Measurements from ENCODE around the gene RRAGD.

RRAGD gene

GRCh38 chr6:89368999-89369398 is 43.1 kb downstream of the RRAGD start:
- DNase-seq (ENCODE audit: low read depth), result no peak

GRCh38 chr6:89368107-89368506 is 44.0 kb downstream of the RRAGD start:
- peak; percentile 81 for TF ChIP-seq CTCF (IDR thresholded peaks at IDR 0.05; ENCODE audit: low read depth, low read length, missing control alignments)
- DNase-seq (ENCODE audit: low read depth), result no peak
- no peak overlapping the region for H3K4me3 ChIP-seq (ENCODE audit: low read depth, low read length)

More at GRCh38 chr6:89368999-89369398, 43.1 kb downstream of the RRAGD start:
- H3K4me3 ChIP-seq (ENCODE audit: low read depth, low read length), result no peak overlapping the region
- TF ChIP-seq CTCF (IDR thresholded peaks at IDR 0.05; ENCODE audit: low read depth, low read length, missing control alignments), result peak; percentile 16

GRCh38 chr6:89364586-89364985 is 47.5 kb downstream of the RRAGD start:
- no peak for TF ChIP-seq CTCF (IDR thresholded peaks at IDR 0.05; ENCODE audit: low read depth, low read length, missing control alignments)
- DNase-seq (ENCODE audit: low read depth), result no peak

GRCh38 chr6:89361171-89361570 is 50.9 kb downstream of the RRAGD start:
- no peak overlapping the region; the same call in 1 of the 2 replicates for H3K4me3 ChIP-seq (ENCODE audit: low read depth, low read length)
- TF ChIP-seq CTCF (IDR thresholded peaks at IDR 0.05; ENCODE audit: low read depth, low read length, missing control alignments), result no peak
- DNase-seq (ENCODE audit: low read depth), result no peak

More at GRCh38 chr6:89364586-89364985, 47.5 kb downstream of the RRAGD start:
- no peak overlapping the region for H3K4me3 ChIP-seq (ENCODE audit: low read depth, low read length)

- H3K4me3 ChIP-seq (ENCODE audit: low read depth, low read length), result no peak overlapping the region; the same call in 1 of the 2 replicates
- TF ChIP-seq CTCF (IDR thresholded peaks at IDR 0.05; ENCODE audit: low read depth, low read length, missing control alignments), result no peak
- no peak for DNase-seq (ENCODE audit: low read depth)
These were observed 51.6 kb downstream of the RRAGD start for GRCh38 chr6:89360415-89360999.

GRCh38 chr6:89359561-89359960 is 52.5 kb downstream of the RRAGD start:
- DNase-seq (ENCODE audit: low read depth), result no peak
- no peak for TF ChIP-seq CTCF (IDR thresholded peaks at IDR 0.05; ENCODE audit: low read depth, low read length, missing control alignments)
- no peak overlapping the region for H3K4me3 ChIP-seq (ENCODE audit: low read depth, low read length)

GRCh38 chr6:89357390-89357789 is 54.7 kb downstream of the RRAGD start:
- no peak for TF ChIP-seq CTCF (IDR thresholded peaks at IDR 0.05; ENCODE audit: low read depth, low read length, missing control alignments)
- peak; percentile 92 for DNase-seq (ENCODE audit: low read depth)
- H3K4me3 ChIP-seq (ENCODE audit: low read depth, low read length), result peak overlapping the region; percentile 37; the same call in 1 of the 2 replicates

All from GM12864 (cell line).